GM20000 (cell line): ENCODE data around the gene ASPSCR1.
"Not testable (repeated sequence)": the region's sequence is repeated elsewhere in the genome, so short reads cannot be mapped to it uniquely, and the experiment has no call there.

Experiments used
- DNase-seq: peaks from one replicate; pipeline ENCODE4 v3.0.0; 2012; ENCODE audit warnings: low spot score
- TF ChIP-seq, protein P1 (sequence below): IDR thresholded peaks from 2 replicates; pipeline ENCODE4 v1.5.1; 2012; ENCODE audit warnings: mild to moderate bottlenecking, control low read depth; ENCODE audit errors: extremely low read depth, missing control alignments

ASPSCR1 gene

DNA sequence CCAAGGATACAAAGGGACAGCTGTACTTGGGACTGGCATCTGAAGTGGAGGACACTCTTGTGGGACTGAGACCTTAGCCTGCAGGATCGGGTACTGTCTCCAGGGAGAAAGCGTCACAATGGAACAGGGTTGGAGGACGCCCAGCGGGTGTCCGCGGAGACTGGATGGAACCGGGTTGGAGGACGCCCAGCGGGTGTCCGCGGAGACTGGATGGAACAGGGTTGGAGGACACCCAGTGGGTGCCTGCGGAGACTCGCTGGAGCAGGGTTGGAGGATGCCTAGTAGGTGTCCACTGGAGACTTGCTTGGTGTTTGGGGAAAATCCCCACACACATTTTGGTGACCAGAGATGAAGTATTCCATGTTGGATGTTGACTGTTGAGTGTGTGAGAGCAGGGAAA lies 30.2 kb upstream of the ASPSCR1 start, which contains the start of gene MYADML2:
Gene MYADML2, minus strand, starts transcription at position 45 of the 400 bp plus-strand sequence. CDS start 5,492 bp downstream, outside the sequence.
- no peak for DNase-seq
- TF ChIP-seq, protein P1, sequence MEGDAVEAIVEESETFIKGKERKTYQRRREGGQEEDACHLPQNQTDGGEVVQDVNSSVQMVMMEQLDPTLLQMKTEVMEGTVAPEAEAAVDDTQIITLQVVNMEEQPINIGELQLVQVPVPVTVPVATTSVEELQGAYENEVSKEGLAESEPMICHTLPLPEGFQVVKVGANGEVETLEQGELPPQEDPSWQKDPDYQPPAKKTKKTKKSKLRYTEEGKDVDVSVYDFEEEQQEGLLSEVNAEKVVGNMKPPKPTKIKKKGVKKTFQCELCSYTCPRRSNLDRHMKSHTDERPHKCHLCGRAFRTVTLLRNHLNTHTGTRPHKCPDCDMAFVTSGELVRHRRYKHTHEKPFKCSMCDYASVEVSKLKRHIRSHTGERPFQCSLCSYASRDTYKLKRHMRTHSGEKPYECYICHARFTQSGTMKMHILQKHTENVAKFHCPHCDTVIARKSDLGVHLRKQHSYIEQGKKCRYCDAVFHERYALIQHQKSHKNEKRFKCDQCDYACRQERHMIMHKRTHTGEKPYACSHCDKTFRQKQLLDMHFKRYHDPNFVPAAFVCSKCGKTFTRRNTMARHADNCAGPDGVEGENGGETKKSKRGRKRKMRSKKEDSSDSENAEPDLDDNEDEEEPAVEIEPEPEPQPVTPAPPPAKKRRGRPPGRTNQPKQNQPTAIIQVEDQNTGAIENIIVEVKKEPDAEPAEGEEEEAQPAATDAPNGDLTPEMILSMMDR, result no peak

DNA sequence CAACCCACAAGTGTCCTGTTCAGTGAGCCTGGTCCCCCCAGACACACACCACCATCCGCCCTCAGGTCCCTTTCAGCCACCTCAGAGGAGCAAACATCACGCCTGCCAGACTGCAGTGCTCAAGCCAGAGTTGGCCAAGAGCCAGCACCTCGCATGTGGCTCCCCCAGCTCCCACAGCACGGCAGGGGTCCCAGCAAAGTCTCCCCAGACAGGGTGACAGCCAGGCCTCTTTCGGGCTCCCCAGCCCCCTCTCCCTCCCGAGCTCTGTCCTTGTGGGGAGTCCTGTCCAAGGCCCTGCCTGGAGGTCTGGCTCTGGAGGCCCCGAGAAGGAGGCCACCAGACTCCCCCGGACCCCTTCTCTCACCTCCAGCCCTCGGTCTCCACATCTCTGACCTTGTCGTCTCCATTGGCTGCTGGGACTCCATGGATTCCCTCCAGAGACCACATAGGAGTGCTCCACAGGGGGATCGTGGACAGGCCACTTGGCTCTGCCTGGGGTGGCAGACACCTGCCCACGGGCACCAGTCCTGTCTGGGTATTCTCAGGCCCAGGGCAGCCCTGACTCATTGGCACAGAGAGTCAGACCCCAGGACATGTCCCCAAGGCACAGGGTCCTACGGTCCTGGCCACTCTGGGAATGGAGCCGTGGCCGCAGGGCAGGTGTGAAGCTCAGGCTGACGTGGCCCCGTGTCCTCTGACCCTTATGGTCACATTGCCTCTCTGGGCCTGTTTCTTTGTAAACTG lies 28.6 kb upstream of the ASPSCR1 start:
- DNase-seq, result no peak
- TF ChIP-seq, protein P1, result no peak

DNA sequence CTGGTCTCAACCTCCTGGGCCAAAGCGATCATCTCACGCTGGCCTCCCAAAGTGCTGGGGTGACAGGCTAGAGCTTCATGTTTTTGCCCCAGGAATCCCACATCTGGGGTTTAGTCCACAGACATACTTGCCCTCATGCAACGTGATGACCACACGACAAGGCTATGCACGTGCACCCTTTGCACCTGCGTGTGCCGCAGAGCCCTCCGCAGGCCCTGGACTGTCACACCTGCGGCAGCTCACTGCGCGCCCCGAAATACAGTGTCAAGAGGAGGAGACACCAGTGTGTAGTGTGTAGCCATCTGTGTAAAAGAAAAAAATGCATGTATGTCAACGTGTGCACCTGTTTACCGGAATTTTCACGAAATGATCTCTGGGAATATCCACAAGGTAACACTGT lies 26.9 kb upstream of the ASPSCR1 start:
- TF ChIP-seq, protein P1, result no peak

DNA sequence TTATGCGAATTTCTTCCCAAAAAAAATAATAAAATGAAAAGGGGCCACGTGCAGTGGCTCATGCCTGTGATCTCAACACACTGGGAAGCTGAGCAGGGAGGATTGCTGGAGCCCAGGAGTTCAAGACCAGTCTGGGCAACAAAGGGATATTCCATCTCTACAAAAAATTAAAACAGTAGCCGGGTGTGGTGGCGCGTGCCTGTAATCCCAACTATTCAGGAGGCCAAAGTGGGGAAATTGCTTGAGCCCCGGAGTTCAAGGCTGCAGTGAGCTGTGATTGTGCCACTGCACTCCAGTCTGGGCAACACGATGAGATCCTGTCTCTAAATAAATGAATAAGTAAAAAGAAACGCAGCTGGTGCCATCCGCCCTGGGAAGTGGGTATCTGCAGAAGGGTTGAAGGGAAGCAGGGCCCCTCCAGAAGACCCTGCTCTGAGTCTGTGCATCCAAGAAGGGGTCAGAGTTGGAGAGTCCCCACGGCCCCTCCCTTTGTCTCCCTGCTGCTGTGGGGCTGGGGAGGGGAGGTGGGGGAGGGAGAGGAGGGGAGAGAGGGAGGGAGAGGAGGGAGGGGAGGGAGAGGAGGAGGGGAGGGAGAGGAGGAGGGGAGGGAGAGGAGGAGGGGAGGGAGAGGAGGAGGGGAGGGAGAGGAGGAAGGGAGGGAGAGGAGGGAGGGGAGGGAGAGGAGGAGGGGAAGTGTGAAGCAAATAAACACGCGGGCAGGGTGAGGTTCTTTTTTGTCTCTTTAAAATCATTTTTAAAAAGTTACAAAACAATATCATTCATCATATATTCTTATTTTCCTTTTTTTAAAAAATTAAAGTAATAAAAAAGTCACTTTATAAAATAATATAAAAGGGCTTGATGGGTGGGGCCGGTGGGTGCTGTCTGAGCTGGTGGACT lies 25.4 kb upstream of the ASPSCR1 start:
- TF ChIP-seq, protein P1, result no peak
- no peak for DNase-seq

More for the DNA sequence above, 26.9 kb upstream of the ASPSCR1 start:
- no peak for DNase-seq

DNA sequence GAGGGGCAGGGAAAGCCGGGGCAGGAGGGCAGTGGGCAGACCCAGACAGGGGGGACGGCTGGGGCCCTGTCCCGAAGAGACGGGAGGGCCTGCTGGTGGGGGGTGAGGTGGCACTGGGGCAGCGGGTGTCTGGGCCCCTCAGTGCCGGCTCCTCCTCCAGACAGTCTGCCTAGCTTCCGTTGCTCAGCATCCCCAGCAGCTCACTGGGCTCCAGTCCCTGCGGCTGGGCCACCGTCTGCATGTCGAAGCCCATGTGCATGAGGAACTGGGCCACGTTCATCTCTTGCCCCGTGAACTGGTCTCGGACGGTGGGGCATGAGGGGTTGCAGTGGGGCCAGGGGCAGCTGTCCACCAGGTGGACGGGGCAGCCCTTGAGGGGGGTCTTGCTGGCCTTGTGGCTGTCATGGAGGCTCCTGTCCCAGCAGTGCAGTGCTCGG lies 24.6 kb upstream of the ASPSCR1 start:
- TF ChIP-seq, protein P1, result no peak
- DNase-seq, result no peak

DNA sequence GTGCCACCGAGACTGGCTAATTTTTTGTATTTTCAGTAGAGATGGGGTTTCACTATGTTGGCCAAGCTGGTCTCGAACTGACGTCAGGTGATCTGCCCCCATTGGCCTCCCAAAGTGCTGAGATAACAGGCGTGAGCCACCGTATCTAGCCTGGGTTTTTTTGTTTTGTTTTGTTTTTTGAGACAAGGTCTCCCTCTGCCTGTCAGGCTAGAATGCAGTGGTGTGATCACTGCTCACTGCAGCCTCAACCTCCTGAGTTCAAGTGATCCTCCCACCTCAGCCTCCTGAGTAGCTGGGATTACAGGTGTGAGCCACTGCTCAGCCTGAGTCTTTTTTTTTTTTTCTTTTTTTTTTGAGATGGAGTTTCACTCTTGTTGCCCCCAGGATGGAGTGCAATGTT lies 24.0 kb upstream of the ASPSCR1 start:
- DNase-seq, result not testable (repeated sequence)

DNA sequence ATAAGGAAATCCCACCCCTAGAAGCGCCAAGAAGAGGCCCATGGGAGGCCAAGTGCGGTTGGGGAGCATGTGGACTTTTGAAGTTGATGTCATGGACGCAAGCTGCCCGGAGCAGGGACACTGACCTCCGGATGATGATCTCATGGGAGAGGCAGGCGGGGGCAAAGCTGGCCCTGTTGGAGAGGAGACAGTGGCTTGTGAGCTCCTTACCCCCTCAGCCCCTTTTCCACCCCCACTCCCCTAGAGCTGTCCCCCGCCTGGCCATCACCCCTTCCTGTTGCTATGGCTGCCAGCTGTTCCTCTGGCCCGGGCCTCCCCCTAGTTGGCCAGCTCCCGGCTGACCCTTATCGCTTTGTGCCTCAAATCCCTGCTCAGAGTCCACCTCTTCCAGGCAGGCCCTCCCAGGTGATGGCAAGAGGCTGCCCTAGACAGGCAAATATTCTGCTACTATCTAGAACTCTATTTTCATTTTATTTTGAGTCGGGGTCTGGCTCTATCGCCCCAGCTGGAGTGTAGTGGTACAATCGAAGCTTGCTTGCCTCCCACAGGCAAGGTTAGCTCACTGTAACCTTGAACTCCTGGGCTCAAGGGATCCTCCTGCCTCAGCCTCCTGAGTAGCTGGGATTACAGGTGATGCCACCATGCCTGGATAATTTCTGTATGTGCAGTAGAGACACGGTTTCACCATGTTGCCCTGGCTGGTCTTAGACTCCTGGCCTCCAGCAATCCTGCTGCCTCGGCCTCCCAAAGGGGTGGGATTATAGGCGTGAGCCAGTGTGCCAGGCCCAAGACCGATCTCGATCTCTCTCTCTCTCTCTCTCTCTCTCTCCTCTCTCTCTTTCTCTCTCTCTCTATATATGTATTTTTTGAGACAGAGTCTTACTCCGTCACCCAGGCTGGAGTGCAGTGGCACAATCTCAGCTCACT lies 23.0 kb upstream of the ASPSCR1 start:
- no peak for DNase-seq
- TF ChIP-seq, protein P1, result no peak
